HG03060 (cell line): ENCODE results near the gene ZNF226.
"Not testable (repeated sequence)": the region's sequence is repeated elsewhere in the genome, so short reads cannot be mapped to it uniquely, and the experiment has no call there.

Experiments
- ATAC-seq: cut with Tn5 transposase; IDR thresholded peaks from one replicate; pipeline ENCODE4 v1.9.1; 2021; ENCODE audit warnings: low read depth, moderate number of reproducible peaks; ENCODE audit not compliant: unreplicated experiment

Gene ZNF226

DNA sequence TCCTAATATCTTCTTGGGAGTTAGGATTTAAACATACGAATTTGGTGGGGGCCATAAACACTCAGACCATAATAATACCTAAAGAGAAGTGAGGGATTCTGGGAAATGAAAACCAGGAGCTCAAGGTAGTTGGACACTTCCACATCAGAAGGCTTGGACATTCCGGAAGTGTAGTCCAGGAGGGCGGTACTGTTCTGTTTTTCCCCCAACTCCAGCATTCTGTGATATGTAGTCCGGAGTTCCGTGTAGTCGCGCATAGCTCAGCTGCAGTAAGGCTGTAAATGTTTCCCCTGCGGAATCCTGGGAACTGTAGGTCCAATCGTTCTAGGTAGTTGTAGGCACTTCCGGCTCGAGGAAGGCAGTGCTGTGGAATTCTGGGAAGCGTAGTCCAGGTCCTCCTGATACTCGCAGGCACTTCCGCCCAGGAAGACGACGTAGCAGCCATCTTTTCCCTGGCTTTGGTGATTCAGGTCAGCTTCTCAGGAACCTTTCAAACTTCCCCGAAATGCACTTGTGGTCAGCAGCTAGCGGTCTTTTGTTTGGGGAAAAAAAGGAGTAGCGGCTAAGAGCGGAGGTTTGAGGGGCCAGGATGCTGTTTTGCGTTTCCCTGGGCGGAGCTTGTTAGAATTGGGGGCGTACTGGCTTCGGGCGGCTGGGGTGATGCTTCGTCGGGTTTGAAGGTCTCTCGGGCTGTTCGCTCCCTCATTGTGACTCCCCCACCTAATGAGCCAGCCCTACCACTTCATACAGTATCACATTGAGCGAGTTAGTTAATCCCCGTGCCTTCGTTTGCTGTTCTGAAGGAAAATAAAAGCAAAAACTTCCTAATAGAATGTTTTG lies at the start of gene ZNF226:
Gene ZNF226 (plus strand): TSS at position 428 of the 840 bp plus-strand sequence. CDS start 4,981 bp downstream, outside the sequence.
- peak; percentile 65 for ATAC-seq

DNA sequence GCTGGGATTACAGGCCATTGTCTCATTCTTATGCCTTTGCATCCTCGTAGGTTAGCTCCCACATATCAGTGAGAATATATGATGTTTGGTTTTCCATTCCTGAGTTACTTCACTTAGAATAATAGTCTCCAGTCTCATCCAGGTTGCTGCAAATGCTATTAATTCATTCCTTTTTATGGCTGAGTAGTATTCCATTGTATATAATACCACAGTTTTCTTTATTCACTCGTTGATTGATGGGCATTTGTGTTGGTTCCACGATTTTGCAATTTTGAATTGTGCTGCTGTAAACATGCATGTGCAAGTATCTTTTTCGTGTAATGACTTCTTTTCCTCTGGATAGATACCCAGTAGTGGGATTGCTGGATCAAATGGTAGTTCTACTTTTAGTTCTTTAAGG lies 43.7 kb upstream of the ZNF226 start:
- ATAC-seq, result not testable (repeated sequence)

DNA sequence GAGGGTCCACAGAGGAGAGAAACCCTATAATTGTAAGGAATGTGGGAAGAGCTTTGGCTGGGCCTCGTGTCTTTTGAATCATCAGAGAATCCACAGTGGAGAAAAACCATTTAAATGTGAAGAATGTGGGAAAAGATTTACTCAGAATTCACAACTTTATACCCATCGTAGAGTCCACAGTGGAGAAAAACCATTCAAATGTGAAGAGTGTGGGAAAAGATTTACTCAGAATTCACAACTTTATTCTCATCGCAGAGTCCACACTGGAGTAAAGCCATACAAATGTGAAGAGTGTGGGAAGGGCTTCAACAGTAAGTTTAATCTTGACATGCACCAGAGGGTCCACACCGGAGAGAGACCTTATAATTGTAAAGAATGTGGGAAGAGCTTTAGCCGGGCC lies 32.9 kb upstream of the ZNF226 start:
- no peak for ATAC-seq

DNA sequence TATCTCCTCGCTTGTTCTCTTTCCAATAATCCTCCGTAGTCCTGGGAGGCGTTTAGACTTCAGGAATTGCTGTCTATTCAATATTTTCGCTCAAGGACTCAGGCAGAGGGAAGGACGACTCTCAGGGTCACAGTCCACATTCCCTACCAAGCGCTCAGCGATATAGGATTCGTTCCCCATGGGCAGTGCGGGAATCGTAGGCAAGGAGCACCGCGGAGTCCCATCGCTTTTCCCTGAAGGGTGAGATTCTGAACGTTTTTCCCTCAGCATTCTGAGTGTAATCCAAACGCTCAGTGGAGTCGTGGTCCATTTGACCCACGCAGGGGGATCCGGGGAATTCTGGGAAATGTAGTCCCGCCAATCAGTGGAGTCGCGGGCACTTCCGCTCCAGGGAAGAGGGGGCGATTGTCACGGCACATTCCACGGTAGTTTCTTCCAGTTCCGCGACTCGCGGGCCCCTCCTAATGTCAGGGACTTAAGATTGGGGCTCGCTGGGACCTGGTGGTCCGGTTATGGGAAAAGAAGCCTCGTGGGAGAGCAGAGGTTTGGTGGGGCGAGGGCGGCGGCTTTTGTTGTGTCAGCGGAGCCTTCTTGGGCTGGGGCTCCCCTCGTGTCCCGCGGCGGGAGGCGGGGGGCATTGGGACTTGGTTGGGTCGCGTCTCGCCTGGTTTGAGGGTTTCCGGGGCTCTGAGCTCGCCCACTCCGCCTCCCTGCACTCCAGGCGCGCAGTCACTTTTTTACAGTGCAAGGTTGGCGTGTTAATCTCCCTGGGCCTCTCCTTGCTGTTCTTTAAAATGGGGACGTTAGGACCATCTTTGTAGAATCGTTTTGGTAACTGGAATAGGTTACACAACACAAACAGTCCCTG lies 23.5 kb upstream of the ZNF226 start, which contains the start of gene ZNF234:
Gene ZNF234 (plus strand): TSS at position 364 of the 868 bp plus-strand sequence. CDS start 3,079 bp downstream, outside the sequence.
- ATAC-seq, result no peak

DNA sequence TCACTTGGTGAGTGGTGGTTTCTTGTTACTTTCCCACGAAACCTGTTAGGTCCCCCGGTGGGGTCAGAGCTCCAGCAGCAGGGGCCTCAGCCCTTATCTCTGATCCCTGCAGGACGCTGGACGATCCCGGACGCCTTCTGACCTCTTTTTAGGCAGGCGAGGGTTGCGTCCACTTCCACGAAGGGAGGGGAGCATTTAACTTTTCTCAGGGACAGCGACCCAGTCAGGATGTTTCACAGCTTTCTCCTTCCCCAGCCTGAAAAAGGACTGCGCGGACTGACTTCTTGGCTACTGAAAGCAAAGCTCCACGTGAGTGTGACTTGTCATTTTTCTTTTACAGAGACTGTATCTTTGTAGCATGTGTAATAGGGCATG lies 22.9 kb upstream of the ZNF226 start:
- ATAC-seq, result no peak

DNA sequence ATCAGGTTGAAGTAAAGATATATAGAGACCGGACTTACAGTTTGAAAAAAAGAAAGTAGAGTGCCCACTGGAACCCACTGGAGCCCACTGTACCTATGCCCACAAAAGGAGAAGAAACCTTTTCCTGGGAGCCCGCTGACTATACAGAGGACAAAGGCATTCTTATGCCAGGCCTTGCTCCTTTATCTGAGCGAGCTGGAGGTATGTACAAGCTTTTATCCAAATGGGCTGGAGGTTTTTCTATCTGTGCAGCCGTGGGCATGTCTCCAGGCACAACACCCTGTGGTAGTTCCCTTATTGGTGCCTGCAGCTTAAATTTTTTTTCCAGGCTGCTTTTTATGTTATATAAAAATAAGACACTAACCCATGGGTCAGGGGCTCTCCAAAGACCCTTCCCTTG lies 15.1 kb upstream of the ZNF226 start:
- no peak for ATAC-seq

DNA sequence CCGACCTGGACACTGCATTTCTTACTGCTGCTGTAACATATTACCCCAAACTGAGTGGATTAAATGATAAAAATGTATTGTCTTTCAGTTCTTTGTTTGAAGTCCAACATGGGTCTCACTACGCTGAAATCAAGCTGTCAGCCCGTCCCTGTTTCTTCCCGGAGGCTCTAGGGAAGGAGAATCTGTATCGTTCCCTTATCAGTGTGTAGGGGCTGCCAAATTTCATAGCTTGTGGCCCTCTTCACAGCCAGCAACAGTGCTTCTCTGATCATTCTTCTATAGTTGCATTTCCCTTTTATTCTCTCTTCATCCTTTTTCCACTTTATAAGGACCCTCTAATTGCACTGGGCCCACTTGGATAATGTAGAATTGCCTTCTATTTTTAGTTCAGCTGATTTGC lies 13.4 kb upstream of the ZNF226 start:
- no peak for ATAC-seq

DNA sequence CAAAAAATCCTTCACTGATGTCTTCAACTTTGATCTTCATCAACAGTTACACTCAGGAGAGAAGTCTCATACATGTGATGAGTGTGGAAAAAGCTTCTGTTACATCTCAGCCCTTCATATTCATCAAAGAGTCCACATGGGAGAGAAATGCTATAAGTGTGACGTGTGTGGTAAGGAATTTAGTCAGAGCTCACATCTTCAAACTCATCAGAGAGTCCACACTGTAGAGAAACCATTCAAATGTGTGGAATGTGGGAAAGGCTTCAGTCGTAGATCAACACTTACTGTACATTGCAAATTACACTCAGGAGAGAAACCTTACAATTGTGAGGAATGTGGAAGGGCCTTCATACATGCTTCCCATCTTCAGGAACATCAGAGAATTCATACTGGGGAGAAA lies 8.4 kb upstream of the ZNF226 start:
- no peak for ATAC-seq

DNA sequence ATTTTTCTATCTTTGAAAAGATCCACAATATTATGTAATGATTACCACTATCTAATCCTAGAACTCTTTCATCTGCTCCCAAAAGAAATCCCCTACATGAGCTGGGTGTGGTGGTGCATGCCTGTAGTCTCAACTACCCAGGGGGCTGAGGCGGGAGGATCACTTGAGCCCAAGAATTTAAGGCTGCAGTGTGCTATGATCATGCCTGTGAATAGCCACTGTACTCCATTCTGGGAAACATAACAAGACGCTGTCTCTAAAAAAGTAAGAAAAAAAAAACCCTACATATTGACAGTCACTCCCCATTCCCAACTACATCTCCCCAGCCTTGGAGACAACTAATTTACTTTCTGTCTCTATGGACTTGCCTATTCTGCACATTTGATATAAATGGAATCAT lies 1.1 kb upstream of the ZNF226 start:
- ATAC-seq, result no peak

DNA sequence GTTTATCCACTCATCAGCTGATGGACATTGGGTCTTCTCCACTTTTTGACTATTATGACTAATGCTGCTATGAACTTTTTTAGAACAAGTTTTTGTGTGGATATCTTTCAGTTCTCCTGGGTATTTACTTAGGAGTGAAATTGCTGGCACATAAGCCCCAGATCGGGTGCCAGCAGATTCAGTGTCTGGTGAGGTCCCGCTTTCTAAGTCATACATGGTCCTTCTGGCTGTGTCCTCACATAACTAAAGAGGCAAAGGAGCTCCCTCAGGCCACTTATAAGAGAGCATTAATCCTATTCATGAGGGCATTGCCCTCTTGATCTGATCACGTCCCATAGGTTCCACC lies 600 bp upstream of the ZNF226 start:
- no peak for ATAC-seq

DNA sequence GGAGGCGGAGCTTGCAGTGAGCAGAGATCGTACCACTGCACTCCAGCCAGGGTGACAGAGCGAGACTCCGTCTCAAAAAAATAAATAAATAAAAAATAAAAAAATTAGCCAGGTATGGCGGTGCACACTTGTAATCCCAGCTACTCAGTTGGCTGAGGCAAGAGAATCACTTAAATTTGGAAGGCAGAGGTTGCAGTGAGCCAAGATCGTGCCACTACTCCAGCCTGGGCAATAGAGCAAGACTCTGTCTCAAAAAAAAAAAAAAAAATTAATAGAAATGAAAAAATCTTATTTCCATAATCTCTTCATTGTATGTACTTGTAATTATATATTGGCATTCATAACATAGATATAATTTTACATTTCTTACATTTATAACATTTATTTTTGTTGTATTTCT lies 5.8 kb downstream of the ZNF226 start:
- ATAC-seq, result not testable (repeated sequence)

DNA sequence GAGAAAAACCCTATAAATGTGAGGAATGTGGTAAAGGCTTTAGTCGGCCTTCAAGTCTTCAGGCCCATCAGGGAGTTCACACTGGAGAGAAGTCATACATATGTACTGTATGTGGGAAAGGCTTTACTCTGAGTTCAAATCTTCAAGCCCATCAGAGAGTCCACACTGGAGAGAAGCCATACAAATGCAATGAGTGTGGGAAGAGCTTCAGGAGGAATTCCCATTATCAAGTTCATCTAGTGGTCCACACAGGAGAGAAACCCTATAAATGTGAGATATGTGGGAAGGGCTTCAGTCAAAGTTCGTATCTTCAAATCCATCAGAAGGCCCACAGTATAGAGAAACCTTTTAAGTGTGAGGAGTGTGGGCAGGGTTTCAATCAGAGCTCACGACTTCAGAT lies 11.7 kb downstream of the ZNF226 start:
- no peak for ATAC-seq

DNA sequence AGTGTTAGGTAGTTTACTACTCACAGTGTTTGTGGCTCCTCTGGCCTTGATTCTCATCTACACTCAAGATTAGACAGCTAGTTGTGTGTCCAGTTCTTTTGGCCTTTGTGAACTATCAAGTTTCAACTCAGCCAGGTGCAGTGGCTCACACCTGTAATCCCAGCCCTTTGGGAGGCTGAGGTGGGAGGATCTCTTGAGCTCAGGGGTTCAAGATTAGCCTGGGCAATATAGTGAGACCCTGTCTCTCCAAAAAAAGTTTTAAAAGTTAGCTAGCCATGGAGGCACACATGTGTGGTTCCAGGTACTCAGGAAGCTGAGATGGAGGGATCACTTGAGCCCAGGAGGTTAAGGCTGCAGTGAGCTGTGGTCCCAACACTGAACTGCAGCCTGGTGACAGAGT lies 16.1 kb downstream of the ZNF226 start:
- ATAC-seq, result no peak

DNA sequence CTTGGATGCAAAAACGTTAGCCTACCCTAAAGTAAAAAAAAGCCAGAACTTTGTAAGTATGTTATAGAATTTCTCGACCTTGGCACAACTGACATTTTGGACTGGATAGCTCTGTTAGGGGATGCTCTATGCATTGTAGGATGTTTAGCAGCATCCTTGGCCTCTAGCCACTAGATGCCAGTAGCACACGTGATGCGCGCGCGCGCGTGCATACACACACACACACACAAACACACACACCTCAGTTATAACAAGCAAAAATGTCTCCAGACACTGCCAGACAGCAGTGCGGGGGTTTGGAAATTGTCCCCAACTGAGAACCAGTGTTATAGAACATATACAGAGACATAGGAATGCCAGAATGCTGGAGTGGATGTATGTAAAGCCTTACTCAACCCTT lies 17.2 kb downstream of the ZNF226 start:
- ATAC-seq, result no peak

DNA sequence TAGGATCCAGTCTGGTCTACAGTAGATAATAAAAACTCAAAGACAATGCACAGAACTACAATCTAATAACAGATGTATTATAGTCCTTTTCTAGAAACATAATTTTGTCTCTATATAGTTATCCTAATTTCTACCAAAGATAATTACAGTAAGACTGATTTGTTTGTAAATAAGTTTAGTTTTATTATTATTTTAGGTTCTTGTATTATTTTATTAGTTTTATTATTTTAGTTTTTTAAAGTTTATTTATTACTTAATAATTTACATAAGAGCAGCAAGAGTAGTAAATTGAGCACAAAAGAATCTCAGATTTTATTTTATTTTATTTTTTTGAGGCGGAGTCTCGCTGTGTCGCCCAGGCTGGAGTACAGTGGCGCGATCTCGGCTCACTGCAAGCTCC lies 25.1 kb downstream of the ZNF226 start:
- ATAC-seq, result no peak

DNA sequence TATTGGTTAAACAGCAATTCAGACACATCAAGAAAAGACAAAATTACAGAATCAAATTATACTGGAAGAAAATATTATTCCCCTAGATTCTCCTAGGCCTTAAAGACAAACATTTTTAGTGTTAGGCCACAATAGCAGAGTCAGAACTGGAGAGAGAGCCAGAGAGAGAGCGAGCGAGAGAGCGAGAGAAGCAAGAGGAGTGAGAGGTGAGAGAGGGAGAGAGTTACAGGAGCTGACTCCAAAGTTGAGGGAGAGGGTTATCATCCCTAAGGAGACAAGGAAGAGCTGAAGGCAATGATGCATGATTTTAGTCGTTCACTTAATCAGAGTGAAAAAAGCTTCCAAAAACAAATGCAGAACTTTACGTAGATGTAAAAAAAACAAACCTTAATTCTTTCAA lies 27.2 kb downstream of the ZNF226 start:
- no peak for ATAC-seq

DNA sequence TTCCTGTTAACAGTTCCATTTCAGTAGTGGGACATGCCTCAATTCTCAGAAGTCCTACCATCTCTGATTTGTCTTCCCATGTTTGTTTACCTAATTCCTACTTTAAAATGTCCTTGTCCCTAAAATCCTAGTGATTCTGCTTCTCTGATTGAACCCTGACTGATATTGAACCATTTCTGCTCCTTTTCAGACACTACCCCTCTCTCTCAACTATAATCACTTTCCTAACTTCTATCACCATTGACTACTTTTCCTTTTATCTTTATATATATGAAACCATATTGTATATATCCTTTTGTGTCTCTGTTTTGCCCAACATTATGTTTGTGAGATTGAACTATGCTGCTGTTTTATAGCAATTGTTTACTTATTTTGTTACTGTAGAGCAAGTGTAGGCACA lies 31.9 kb downstream of the ZNF226 start:
- no peak for ATAC-seq

DNA sequence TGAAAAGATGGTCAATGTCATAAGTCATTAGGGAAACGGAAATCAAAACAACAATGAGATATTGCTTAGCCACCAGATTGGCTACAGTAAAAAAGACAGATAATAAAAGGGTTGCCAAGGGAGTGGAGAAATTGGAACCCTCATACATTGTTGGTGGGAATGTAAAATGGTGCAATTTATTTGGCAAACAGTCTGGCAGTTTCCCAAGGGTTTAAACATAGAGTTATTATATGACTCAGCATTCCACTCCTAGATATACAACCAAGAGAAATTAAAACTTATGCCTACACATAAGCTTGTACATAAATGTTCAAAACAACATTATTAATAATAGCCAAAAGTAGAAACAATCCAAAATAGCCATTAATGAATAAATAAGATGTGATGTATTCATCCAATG lies 37.6 kb downstream of the ZNF226 start:
- no peak for ATAC-seq

DNA sequence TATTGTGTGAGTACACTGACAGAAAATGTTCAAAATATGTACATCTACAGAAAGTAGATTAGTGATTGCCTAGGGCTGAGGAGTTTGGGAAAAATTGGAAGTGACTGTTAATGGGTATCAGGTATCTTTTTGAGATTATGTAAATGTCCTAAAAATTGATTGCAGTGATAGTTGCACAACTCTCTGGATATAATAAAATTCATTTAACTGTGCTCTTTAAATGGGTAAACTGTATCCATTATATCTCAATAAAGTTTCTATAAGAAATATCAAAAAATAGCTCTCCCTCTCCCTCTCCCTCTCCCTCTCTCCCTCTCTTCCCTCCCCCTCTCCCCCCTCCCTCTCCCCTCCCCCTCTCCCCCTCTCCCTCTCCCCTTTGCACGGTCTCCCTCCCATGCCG lies 38.1 kb downstream of the ZNF226 start:
- ATAC-seq, result no peak

DNA sequence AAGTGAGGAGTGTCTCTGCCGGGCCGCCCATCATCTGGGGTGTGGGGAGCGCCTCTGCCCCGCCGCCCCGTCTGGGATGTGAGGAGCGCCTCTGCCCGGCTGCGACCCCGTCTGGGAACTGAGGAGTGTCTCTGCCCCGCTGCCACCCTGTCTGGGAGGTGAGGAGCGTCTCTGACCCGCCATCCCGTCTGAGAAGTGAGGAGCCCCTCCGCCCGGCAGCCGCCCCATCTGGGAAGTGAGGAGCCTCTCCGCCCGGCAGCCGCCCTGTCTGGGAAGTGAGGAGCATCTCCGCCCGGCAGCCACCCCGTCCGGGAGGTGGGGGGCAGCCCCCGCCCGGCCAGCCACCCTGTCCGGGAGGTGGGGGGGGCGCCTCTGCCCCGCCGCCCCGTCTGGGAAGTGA lies 39.0 kb downstream of the ZNF226 start:
- ATAC-seq, result not testable (repeated sequence)

DNA sequence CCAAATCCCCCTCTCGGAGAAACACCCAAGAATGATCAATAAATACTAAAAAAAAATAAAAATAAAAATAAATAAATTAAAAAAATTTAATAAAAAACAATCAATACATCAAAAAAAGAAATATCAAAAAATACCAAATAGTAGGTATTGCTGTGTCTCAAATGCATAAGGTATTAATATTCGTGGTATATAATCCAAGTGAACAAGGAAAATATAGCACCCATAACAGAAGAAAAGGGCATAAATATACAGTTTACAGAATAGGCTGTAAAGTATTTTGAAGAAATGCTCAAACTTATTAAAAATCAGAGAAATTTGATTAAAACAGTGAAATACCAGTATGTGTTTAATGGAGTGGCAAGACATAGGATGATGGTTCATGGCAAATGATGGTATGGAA lies 39.9 kb downstream of the ZNF226 start:
- no peak for ATAC-seq
